Ovary (tissue), 9 donors: ENCODE measurements around the gene BDP1. TPM values are rescaled to one million over a fixed set of nuclear protein-coding genes. Genes with fewer than 3 reads are reported as not detected.

Source experiments
- DNase-seq, 5 donors: peaks; one replicate each; pipeline ENCODE4 v3.0.0-alpha.2; 2019 to 2020
- H3K27ac ChIP-seq, 2 donors: fragments of 200-600 bp; one replicate each; pipeline versions ENCODE4 v1.5.1 to v1.8.0; 2019 to 2022
- H3K27me3 ChIP-seq: fragments of 200-600 bp; one replicate; pipeline ENCODE4 v1.8.0; 2022
- H3K36me3 ChIP-seq: fragments of 200-600 bp; sonication (generic); one replicate; pipeline ENCODE4 v1.5.1; 2019
- H3K4me1 ChIP-seq: one replicate; pipeline ENCODE4 v1.8.1; 2013; ENCODE audit warnings: mild to moderate bottlenecking, moderate library complexity; ENCODE audit not compliant: insufficient read depth
- H3K4me3 ChIP-seq: fragments of 200-600 bp; sonication (generic); one replicate; pipeline ENCODE4 v1.5.1; 2017
- H3K9me3 ChIP-seq, 2 donors: fragments of 200-600 bp in 1 of 2; sonication (generic) in 1 of 2; one replicate each; pipeline versions ENCODE4 v1.5.1 to v1.8.1; 2013 to 2019; ENCODE audit warnings: mild to moderate bottlenecking in 1 of 2, moderate library complexity in 1 of 2
- CTCF ChIP-seq, 3 donors: fragments of 450-650 bp in 2 of 3; fragments of 200-600 bp in 1 of 3; IDR thresholded peaks; one replicate each; pipeline versions ENCODE4 v1.5.1 to v1.8.0; 2016 to 2022; ENCODE audit warnings: antibody characterized with exemption in 3 of 3, mild to moderate bottlenecking in 1 of 3
- EP300 ChIP-seq: sonication (generic); formaldehyde crosslinking; IDR thresholded peaks from one replicate; pipeline ENCODE4 v1.6.1; 2017; ENCODE audit warnings: antibody characterized with exemption
- POLR2A ChIP-seq: fragments of 450-650 bp; IDR thresholded peaks from one replicate; pipeline ENCODE4 v1.6.1; 2017; ENCODE audit warnings: antibody characterized with exemption, mild to moderate bottlenecking, moderate library complexity
- WGBS, 3 donors: extraction: QIAGEN DNeasy Blood & Tissue Kit in 1 of 3; methylation state at CpG; one replicate each; pipeline versions ENCODE4 v1.1.5 to v1.1.7; 2013 to 2017; 5-methylcytosine and 5-hydroxymethylcytosine counted together
- intact Hi-C, 4 donors: fragments of 100-400 bp; cut with DNase I; formaldehyde crosslinking; loops; one replicate each; pipeline versions ENCODE4 v1.11.0 to v1.15.1; 2022 to 2023
- polyA plus RNA-seq, 2 donors: library from polyadenylated mRNA; stranded (reverse); fragments of 200-250 nt in 1 of 2; fragments of 350-450 nt in 1 of 2; fragmentation: Illumina TruSeq in 1 of 2; extraction: RNeasy Lipid Tissue Mini Kit (QIAGEN cat#74804) in 1 of 2; gene quantifications; one replicate each; pipeline ENCODE4 v1.2.3, GENCODE V29; 2013 to 2014
- total RNA-seq, 7 donors: library from RNA; depleted of rRNA in 2 of 7; stranded (reverse); fragments of >200 nt in 2 of 7; fragmentation: NEBNext Ultra II Directional in 3 of 7; extraction: Animal tissue kit (Norgen Biotek cat#: 25700) in 3 of 7; gene quantifications; one replicate each; pipeline versions ENCODE4 v1.1.0 to v1.2.4, GENCODE V29; 2016 to 2023
- donor health status: DM: no; HTN: no; CAD: no; lungs with moderate emphysema.
- donor health status: DM: no; HTN: no; CAD: no.
- donor health status: Bipolar disorder and iron deficiency.
- donor health status: DM: yes; HTN: yes; CAD: no.
- donor health status: DM: no; HTN: no; CAD: no.
- donor health status: DM: yes; HTN: yes; CAD: no.

BDP1 gene
- total and polyA plus RNA-seq, 9 donors: 8.6 to 41.6 (median 24.3) TPM

GRCh38 chr5:71591100-71591499 is 135.6 kb downstream of the BDP1 start:
- Histone ChIP-seq H3K4me1 (peaks cover 11% of the 10 kb centered on the region), H3K9me3 (no peaks in the 10 kb centered on the region), H3K4me3 (no peak overlapping the region), H3K27me3 (no peaks in the 10 kb centered on the region), H3K27ac (no peak overlapping the region), H3K36me3 (no peaks in the 10 kb centered on the region)
- intact Hi-C loops: no loop called here
- no peak for DNase-seq
- TF ChIP-seq EP300 (no peak), CTCF (IDR thresholded peaks at IDR 0.05) (no peak), POLR2A (no peak)

- no peak for TF ChIP-seq CTCF (IDR thresholded peaks at IDR 0.05)
- WGBS, 3 donors: 92 to 95% (median 95%) methylated on average over 4 of the region's 4 CpGs
Observed at GRCh38 chr5:71596169-71596568, 140.7 kb downstream of the BDP1 start.

GRCh38 chr5:71597001-71597400 is 141.6 kb downstream of the BDP1 start:
- Histone ChIP-seq H3K4me1 (no peaks in the 10 kb centered on the region), H3K36me3 (no peaks in the 10 kb centered on the region), H3K4me3 (no peak overlapping the region), H3K9me3 (no peaks in the 10 kb centered on the region), H3K27me3 (no peaks in the 10 kb centered on the region), H3K27ac (no peak overlapping the region)
- TF ChIP-seq POLR2A: no peak
- no peak for TF ChIP-seq EP300
- TF ChIP-seq CTCF (IDR thresholded peaks at IDR 0.05): no peak
- no peak for DNase-seq
- WGBS, 3 donors: 95 to 100% (median 96%) methylated on average over 1 of the region's 1 CpG
- intact Hi-C loops: no loop called here

More at GRCh38 chr5:71596169-71596568, 140.7 kb downstream of the BDP1 start:
- no peaks in the 10 kb centered on the region for H3K27me3 ChIP-seq
- no peak overlapping the region for H3K27ac ChIP-seq
- intact Hi-C loops: no loop called here
- H3K9me3 ChIP-seq: no peaks in the 10 kb centered on the region
- no peaks in the 10 kb centered on the region for H3K4me1 ChIP-seq
- no peak for DNase-seq
- no peaks in the 10 kb centered on the region for H3K36me3 ChIP-seq
- H3K4me3 ChIP-seq: no peak overlapping the region

- DNase-seq: no peak
- no peak for TF ChIP-seq CTCF (IDR thresholded peaks at IDR 0.05)
- TF ChIP-seq EP300: no peak
- TF ChIP-seq POLR2A: no peak
- intact Hi-C loops: no loop called here
- H3K36me3 ChIP-seq: no peaks in the 10 kb centered on the region
- H3K9me3 ChIP-seq: no peaks in the 10 kb centered on the region
- H3K4me1 ChIP-seq: no peaks in the 10 kb centered on the region
- WGBS, 3 donors: 95 to 100% (median 98%) methylated on average over 1 of the region's 1 CpG
- no peak overlapping the region for H3K27ac ChIP-seq
- H3K4me3 ChIP-seq: no peak overlapping the region
- no peaks in the 10 kb centered on the region for H3K27me3 ChIP-seq
Observed at GRCh38 chr5:71600783-71601182, 145.3 kb downstream of the BDP1 start.
